H9 (cell line): Measurements from ENCODE around the gene APBA2. TPM values are rescaled to one million over a fixed set of nuclear protein-coding genes. Genes with fewer than 3 reads are reported as not detected.
A peak's percentile ranks its signal among the peaks of the same experiment; 100 is the strongest.

Source experiments
- DNase-seq: peaks from one replicate; pipeline ENCODE4 v3.0.0-alpha.2; 2017
- H2AFZ ChIP-seq: one replicate; pipeline ENCODE4 v1.6.1; 2013; ENCODE audit warnings: mild to moderate bottlenecking, low read length, control low read depth, moderate library complexity
- H2AK5ac ChIP-seq: 2 replicates; pipeline ENCODE4 v1.6.1; 2013; ENCODE audit warnings: low read length, control low read depth, mixed read lengths; ENCODE audit not compliant: insufficient read length
- H2BK120ac ChIP-seq: one replicate; pipeline ENCODE4 v1.6.1; 2013; ENCODE audit warnings: low read depth, mild to moderate bottlenecking, low read length, control low read depth, inconsistent platforms; ENCODE audit not compliant: poor library complexity, severe bottlenecking
- H2BK12ac ChIP-seq: 2 replicates; pipeline ENCODE4 v1.6.1; 2013; ENCODE audit warnings: low read length, control low read depth, mixed read lengths, low read depth; ENCODE audit not compliant: insufficient read length
- H2BK15ac ChIP-seq: 2 replicates; pipeline ENCODE4 v1.6.1; 2013; ENCODE audit warnings: low read depth, low read length, control low read depth
- H2BK20ac ChIP-seq: one replicate; pipeline ENCODE4 v1.6.1; 2013; ENCODE audit warnings: low read depth, mild to moderate bottlenecking, low read length, control low read depth, inconsistent platforms; ENCODE audit not compliant: poor library complexity, severe bottlenecking
- H2BK5ac ChIP-seq: 2 replicates; pipeline ENCODE4 v1.6.1; 2013; ENCODE audit warnings: low read length, control low read depth, mixed read lengths; ENCODE audit not compliant: insufficient read length
- H3K14ac ChIP-seq: 2 replicates; pipeline ENCODE4 v1.6.1; 2013; ENCODE audit warnings: low read length, control low read depth; ENCODE audit not compliant: insufficient read depth
- H3K18ac ChIP-seq: 2 replicates; pipeline ENCODE4 v1.6.1; 2013; ENCODE audit warnings: low read depth, mild to moderate bottlenecking, mixed read lengths, low read length, control low read depth; ENCODE audit not compliant: insufficient read length
- H3K23ac ChIP-seq: 2 replicates; pipeline ENCODE4 v1.6.1; 2013; ENCODE audit warnings: low read length, control low read depth, mixed read lengths, low read depth; ENCODE audit not compliant: insufficient read length
- H3K23me2 ChIP-seq: 2 replicates; pipeline ENCODE4 v1.6.1; 2013; ENCODE audit warnings: low read depth, mild to moderate bottlenecking, mixed read lengths, low read length, control low read depth; ENCODE audit not compliant: insufficient read length, poor library complexity, severe bottlenecking
- H3K27ac ChIP-seq: 2 replicates; pipeline ENCODE4 v1.5.1; 2013; ENCODE audit warnings: low read length, control low read depth, mixed read lengths, low read depth; ENCODE audit not compliant: insufficient read length
- H3K27me3 ChIP-seq: 2 replicates; pipeline ENCODE4 v1.6.1; 2013; ENCODE audit warnings: low read length, control low read depth, inconsistent platforms; ENCODE audit not compliant: insufficient read depth
- H3K4ac ChIP-seq: 2 replicates; pipeline ENCODE4 v1.6.1; 2013; ENCODE audit warnings: low read depth, mild to moderate bottlenecking, control low read depth, inconsistent platforms, low read length, moderate library complexity
- H3K4me1 ChIP-seq: 2 replicates; pipeline ENCODE4 v1.6.1; 2013; ENCODE audit warnings: low read length, control low read depth, inconsistent platforms; ENCODE audit not compliant: insufficient read depth
- H3K4me2 ChIP-seq: 2 replicates; pipeline ENCODE4 v1.6.1; 2013; ENCODE audit warnings: low read length, control low read depth, mixed read lengths; ENCODE audit not compliant: insufficient read length, insufficient read depth
- H3K56ac ChIP-seq: 2 replicates; pipeline ENCODE4 v1.6.1; 2013; ENCODE audit warnings: low read depth, mild to moderate bottlenecking, mixed read lengths, low read length, control low read depth; ENCODE audit not compliant: insufficient read length
- H3K79me1 ChIP-seq: 2 replicates; pipeline ENCODE4 v1.6.1; 2013; ENCODE audit warnings: low read depth, mild to moderate bottlenecking, moderate library complexity, low read length, control low read depth, inconsistent platforms; ENCODE audit not compliant: insufficient read depth, poor library complexity, severe bottlenecking
- H3K79me2 ChIP-seq: 2 replicates; pipeline ENCODE4 v1.6.1; 2013; ENCODE audit warnings: low read length, control low read depth, inconsistent platforms; ENCODE audit not compliant: insufficient read depth
- H3K9ac ChIP-seq: 2 replicates; pipeline ENCODE4 v1.6.1; 2013; ENCODE audit warnings: low read length, control low read depth, mixed read lengths; ENCODE audit not compliant: insufficient read length; ENCODE audit errors: extremely low read depth
- H3K9me3 ChIP-seq: one replicate; pipeline ENCODE4 v1.6.1; 2013; ENCODE audit warnings: low read depth, low read length, inconsistent platforms; ENCODE audit not compliant: control insufficient read depth
- H3T11ph ChIP-seq: one replicate; pipeline ENCODE4 v1.6.1; 2013; ENCODE audit warnings: mild to moderate bottlenecking, low read length, control low read depth, inconsistent platforms
- H4K20me1 ChIP-seq: one replicate; pipeline ENCODE4 v1.6.1; 2013; ENCODE audit not compliant: control insufficient read depth, insufficient read length, insufficient read depth
- H4K5ac ChIP-seq: 2 replicates; pipeline ENCODE4 v1.6.1; 2013; ENCODE audit warnings: low read depth, mild to moderate bottlenecking, mixed read lengths, low read length, control low read depth; ENCODE audit not compliant: insufficient read length
- H4K8ac ChIP-seq: replicated peaks from 2 replicates; pipeline ENCODE4 v1.6.1; 2013; ENCODE audit warnings: low read length, control low read depth, mixed read lengths, low read depth; ENCODE audit not compliant: insufficient read length
- H4K91ac ChIP-seq: 2 replicates; pipeline ENCODE4 v1.6.1; 2013; ENCODE audit warnings: low read depth, mild to moderate bottlenecking, moderate library complexity, mixed read lengths, low read length, control low read depth; ENCODE audit not compliant: insufficient read length
- H3K27ac Mint-ChIP-seq, 3 experiments: 2 replicates in 2 of 3; 3 replicates in 1 of 3; pipeline ENCODE4 v1.8.0; 2020 to 2021; ENCODE audit warnings: mixed read lengths in 3 of 3, mild to moderate bottlenecking in 1 of 3, moderate library complexity in 1 of 3
- H3K27me3 Mint-ChIP-seq: 2 replicates; pipeline ENCODE4 v1.8.0; 2021; ENCODE audit warnings: low read depth, mild to moderate bottlenecking, moderate library complexity, mixed read lengths
- H3K36me3 Mint-ChIP-seq, 3 experiments: 2 replicates in 2 of 3; 3 replicates in 1 of 3; pipeline ENCODE4 v1.8.0; 2020 to 2021; ENCODE audit warnings: low read depth in 3 of 3, mixed read lengths in 3 of 3; ENCODE audit not compliant: insufficient read depth in 1 of 3
- H3K4me1 Mint-ChIP-seq, 2 experiments: 2 replicates each; pipeline ENCODE4 v1.8.0; 2020; ENCODE audit warnings: mixed read lengths in 2 of 2
- H3K4me3 Mint-ChIP-seq, 2 experiments: 2 replicates in 1 of 2; 3 replicates in 1 of 2; pipeline ENCODE4 v1.8.0; 2020 to 2021; ENCODE audit warnings: mild to moderate bottlenecking in 2 of 2, mixed read lengths in 2 of 2, moderate library complexity in 1 of 2
- H3K9me3 Mint-ChIP-seq, 2 experiments: 2 replicates in 1 of 2; 3 replicates in 1 of 2; pipeline ENCODE4 v1.8.0; 2020; ENCODE audit warnings: mild to moderate bottlenecking in 2 of 2, mixed read lengths in 2 of 2, moderate library complexity in 1 of 2
- CTCF ChIP-seq: fragments of 200-600 bp; sonication (generic); conservative IDR thresholded peaks from 3 replicates; pipeline ENCODE4 v1.8.0; 2021; ENCODE audit warnings: antibody characterized with exemption, mild to moderate bottlenecking
- WGBS: extraction: QIAGEN DNeasy Blood & Tissue Kit; methylation state at CpG from one replicate; pipeline ENCODE4 v1.1.7; 2013; ENCODE audit warnings: missing lambda C conversion rate, low lambda C conversion rate, mixed read lengths; ENCODE audit not compliant: insufficient read length; ENCODE audit errors: extremely low coverage; 5-methylcytosine and 5-hydroxymethylcytosine counted together
- total RNA-seq: library from RNA; stranded (reverse); gene quantifications from 2 replicates; pipeline ENCODE4 v1.2.1, GENCODE V29; 2021

The APBA2 gene
- total RNA-seq, 1 experiment from 2014 or later: 14.3 TPM

DNA sequence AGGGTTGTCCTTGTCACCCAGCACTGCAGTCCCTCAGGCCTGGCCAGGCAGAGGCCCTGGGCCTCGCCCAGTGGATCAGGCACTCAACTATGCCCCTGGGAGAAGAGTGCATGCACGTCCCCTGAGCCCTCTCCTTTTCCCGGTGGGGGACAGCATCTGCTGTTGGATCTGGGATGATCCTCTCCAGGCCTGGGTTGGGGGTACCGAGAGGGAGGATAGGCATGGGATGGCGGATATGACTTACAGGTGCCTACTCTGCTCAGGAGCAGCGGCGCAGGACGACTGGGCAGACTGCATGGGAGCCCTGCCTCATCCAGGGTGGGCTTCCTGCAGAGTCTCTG, 9.0 kb upstream of the APBA2 start:
- no peaks in the 10 kb centered on the region; the same call in 1 of the 2 replicates for H3K4me1 ChIP-seq
- H4K5ac ChIP-seq: no peak overlapping the region
- peaks cover 0 to under 1% of the 10 kb centered on the region in 2 experiments; a peak in 2 of 5 replicates for H3K9me3 Mint-ChIP-seq
- H2BK120ac ChIP-seq: no peak overlapping the region
- no peak overlapping the region for H3K56ac ChIP-seq
- peaks cover 19% of the 10 kb centered on the region in 2 experiments for H3K4me1 Mint-ChIP-seq
- H3K4me3 Mint-ChIP-seq: no peak overlapping the region
- no peak overlapping the region for H3K9ac ChIP-seq
- H3K4ac ChIP-seq: no peak overlapping the region
- H3K27me3 ChIP-seq: no peaks in the 10 kb centered on the region
- H3K27ac Mint-ChIP-seq: peak overlapping the region in 1 of 3 experiments; percentile 55; a peak in 1 of 7 replicates
- H4K8ac ChIP-seq: no peak overlapping the region
- H2AK5ac ChIP-seq: no peak overlapping the region
- no peak overlapping the region for H2AFZ ChIP-seq
- H3K23me2 ChIP-seq: no peaks in the 10 kb centered on the region
- no peak overlapping the region for H3K27ac ChIP-seq
- H3K23ac ChIP-seq: no peak overlapping the region
- no peak for DNase-seq
- H3K14ac ChIP-seq: no peak overlapping the region; the same call in 1 of the 2 replicates
- peaks cover 0 to 1% (median 0%) of the 10 kb centered on the region in 3 experiments; a peak in 2 of 7 replicates for H3K36me3 Mint-ChIP-seq
- H2BK5ac ChIP-seq: no peak overlapping the region
- no peaks in the 10 kb centered on the region for H4K20me1 ChIP-seq
- no peak for TF ChIP-seq CTCF
- H3K27me3 Mint-ChIP-seq: peaks cover 78% of the 10 kb centered on the region
- H2BK20ac ChIP-seq: no peak overlapping the region
- whole genome bisulfite sequencing: no CpG with 5 or more reads among the region's 8 CpGs
- H3T11ph ChIP-seq: no peak overlapping the region
- no peak overlapping the region for H3K4me2 ChIP-seq
- no peaks in the 10 kb centered on the region for H3K79me2 ChIP-seq
- H3K9me3 ChIP-seq: no peaks in the 10 kb centered on the region
- H4K91ac ChIP-seq: no peak overlapping the region
- no peaks in the 10 kb centered on the region for H3K79me1 ChIP-seq
- H2BK15ac ChIP-seq: no peak overlapping the region
- H2BK12ac ChIP-seq: no peak overlapping the region
- no peak overlapping the region for H3K18ac ChIP-seq
